Airway epithelial cell (primary cell): ENCODE data around the gene CNDP1. TPM values are rescaled to one million over a fixed set of nuclear protein-coding genes. Genes with fewer than 3 reads are reported as not detected.

Experiments used
- total RNA-seq: library from RNA; depleted of rRNA; stranded (reverse); fragments of >200 nt; gene quantifications from 2 replicates; pipeline ENCODE4 v1.2.3, GENCODE V29; 2015

CNDP1 gene, protein sequence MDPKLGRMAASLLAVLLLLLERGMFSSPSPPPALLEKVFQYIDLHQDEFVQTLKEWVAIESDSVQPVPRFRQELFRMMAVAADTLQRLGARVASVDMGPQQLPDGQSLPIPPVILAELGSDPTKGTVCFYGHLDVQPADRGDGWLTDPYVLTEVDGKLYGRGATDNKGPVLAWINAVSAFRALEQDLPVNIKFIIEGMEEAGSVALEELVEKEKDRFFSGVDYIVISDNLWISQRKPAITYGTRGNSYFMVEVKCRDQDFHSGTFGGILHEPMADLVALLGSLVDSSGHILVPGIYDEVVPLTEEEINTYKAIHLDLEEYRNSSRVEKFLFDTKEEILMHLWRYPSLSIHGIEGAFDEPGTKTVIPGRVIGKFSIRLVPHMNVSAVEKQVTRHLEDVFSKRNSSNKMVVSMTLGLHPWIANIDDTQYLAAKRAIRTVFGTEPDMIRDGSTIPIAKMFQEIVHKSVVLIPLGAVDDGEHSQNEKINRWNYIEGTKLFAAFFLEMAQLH
- not detected in 2 replicates for total RNA-seq

DNA sequence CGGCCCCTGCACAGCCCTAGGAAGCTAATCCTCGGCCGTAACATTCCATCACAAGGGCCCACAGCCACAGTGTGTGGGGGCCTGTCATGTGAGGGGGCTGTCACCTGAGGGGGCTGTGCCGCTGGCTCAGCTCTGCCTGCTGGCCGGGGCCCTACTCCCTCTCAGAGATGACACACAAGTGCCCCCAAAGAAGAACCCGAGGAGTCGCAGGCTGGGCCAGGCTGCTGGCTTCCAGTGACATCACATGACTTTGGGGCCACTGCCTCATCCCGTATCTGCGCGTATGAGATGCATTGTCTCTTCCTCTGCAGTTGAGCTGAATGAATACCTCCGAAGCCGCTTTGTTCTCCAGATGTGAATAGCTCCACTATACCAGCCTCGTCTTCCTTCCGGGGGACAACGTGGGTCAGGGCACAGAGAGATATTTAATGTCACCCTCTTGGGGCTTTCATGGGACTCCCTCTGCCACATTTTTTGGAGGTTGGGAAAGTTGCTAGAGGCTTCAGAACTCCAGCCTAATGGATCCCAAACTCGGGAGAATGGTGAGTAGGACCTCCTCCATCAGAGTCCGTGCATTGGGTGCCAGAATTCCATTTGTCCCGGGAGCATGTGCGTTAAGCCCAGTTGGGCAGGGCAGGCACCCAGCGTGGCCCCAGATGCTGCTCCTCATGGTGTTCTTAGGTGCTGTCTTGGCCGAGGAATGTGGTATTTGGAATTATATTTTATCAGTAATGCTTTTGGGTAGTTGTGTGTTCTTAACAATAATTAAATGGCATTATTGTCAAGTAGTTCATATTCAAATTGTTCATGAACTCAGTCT lies at the start of gene CNDP1:
CNDP1 (plus strand) TSS at position 351 of the 820 bp plus-strand sequence; CDS start at position 519, 168 bp downstream.

GRCh38 chr18:74495581-74496507 lies 38.5 kb upstream of the CNDP1 start, which contains the start of gene CNDP2:
Gene CNDP2 (plus strand): TSS chr18:74496363. CDS start chr18:74499974, 3,611 bp downstream.

GRCh38 chr18:74597662-74598349 lies 63.5 kb downstream of the CNDP1 start, which contains the start of gene ZNF407:
Gene ZNF407 (plus strand): TSS chr18:74597870. CDS start chr18:74631020, 33,150 bp downstream.

Other genes with a start within 250 kb of the CNDP1 start
- gene CYB5A, start 242.5 kb upstream of the CNDP1 start, total RNA-seq: 155 TPM in 2 replicates
- gene C18orf63, start 218.7 kb upstream of the CNDP1 start, total RNA-seq: not detected in 2 replicates
- not detected in 2 replicates for gene DIPK1C, start 77.2 kb upstream of the CNDP1 start, total RNA-seq
- gene CNDP2, start 38.1 kb upstream of the CNDP1 start, total RNA-seq: 84.6 and 113 TPM in 2 replicates
- 3.1 and 4.7 TPM in 2 replicates for gene ZNF407, start 63.4 kb downstream of the CNDP1 start, total RNA-seq